Testis (tissue), 2 donors: Measurements from ENCODE around the gene KCNAB2.

Source experiments
- CTCF ChIP-seq, 3 experiments: fragments of 450-650 bp in 2 of 3; fragments of 200-600 bp in 1 of 3; sonication (generic) in 1 of 3; IDR thresholded peaks; one replicate each; pipeline ENCODE4 v1.5.1; 2016 to 2019; ENCODE audit warnings: antibody characterized with exemption in 3 of 3, mild to moderate bottlenecking in 2 of 3, moderate library complexity in 1 of 3
- POLR2A ChIP-seq: fragments of 450-650 bp; IDR thresholded peaks from one replicate; pipeline ENCODE4 v1.6.1; 2017; ENCODE audit warnings: antibody characterized with exemption, mild to moderate bottlenecking, moderate library complexity

GRCh38 chr1:6077506-6077905, 31.8 kb downstream of the KCNAB2 start:
- TF ChIP-seq CTCF (IDR thresholded peaks at IDR 0.05) (no peak), POLR2A (no peak)
